Kidney epithelial cell (primary cell): Measurements from ENCODE around the gene DOCK1. TPM values are rescaled to one million over a fixed set of nuclear protein-coding genes. Genes with fewer than 3 reads are reported as not detected.
"Not testable (repeated sequence)": the region's sequence is repeated elsewhere in the genome, so short reads cannot be mapped to it uniquely, and the experiment has no call there.

Experiments used
- DNase-seq: peaks from one replicate; pipeline ENCODE4 v3.0.0-alpha.2; 2010; ENCODE audit warnings: low read depth
- H3K27me3 ChIP-seq: 2 replicates; pipeline ENCODE4 v1.6.0; 2011; ENCODE audit warnings: low read length; ENCODE audit not compliant: control insufficient read depth, insufficient read depth
- H3K36me3 ChIP-seq: 2 replicates; pipeline ENCODE4 v1.5.1; 2011; ENCODE audit warnings: low read length; ENCODE audit not compliant: control insufficient read depth, insufficient read depth
- H3K4me3 ChIP-seq: 2 replicates; pipeline ENCODE4 v1.5.1; 2011; ENCODE audit warnings: low read depth, mild to moderate bottlenecking, control low read depth, low read length
- total RNA-seq: library from RNA; depleted of rRNA; stranded (reverse); fragments of >200 nt; gene quantifications from 2 replicates; pipeline ENCODE4 v1.2.3, GENCODE V29; 2015
- TF ChIP-seq, protein P1 (sequence below): IDR thresholded peaks from 2 replicates; pipeline ENCODE4 v1.5.1; 2011; ENCODE audit warnings: mild to moderate bottlenecking, moderate library complexity, low read length, control low read depth, inconsistent platforms; ENCODE audit not compliant: insufficient read depth, poor library complexity, severe bottlenecking

Gene DOCK1
- total RNA-seq, 1 donor from 2014 or later, result 39.5 TPM

DNA sequence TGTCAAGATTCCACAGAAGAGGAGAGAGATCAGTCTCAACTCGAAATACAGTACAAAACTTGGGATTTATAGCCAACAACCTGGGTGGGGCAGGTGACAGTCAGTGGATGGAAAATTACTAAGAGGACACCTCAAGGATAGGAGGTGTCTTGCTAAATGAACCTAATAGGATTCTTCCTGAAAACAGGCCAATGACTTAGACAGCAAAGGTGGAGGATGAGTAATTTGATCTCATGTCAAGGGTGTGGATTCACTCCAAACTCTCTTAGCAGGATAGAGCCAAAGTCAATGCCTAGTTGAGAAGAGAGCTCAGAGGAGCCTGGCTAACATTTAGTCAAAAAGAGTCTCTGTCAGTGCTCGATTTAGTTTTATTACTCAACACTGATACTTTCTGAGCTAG lies 397.9 kb downstream of the DOCK1 start:
- Histone ChIP-seq H3K36me3 (no peaks in the 10 kb centered on the region), H3K27me3 (no peaks in the 10 kb centered on the region), H3K4me3 (no peak overlapping the region)
- no peak for DNase-seq
- TF ChIP-seq, protein P1, sequence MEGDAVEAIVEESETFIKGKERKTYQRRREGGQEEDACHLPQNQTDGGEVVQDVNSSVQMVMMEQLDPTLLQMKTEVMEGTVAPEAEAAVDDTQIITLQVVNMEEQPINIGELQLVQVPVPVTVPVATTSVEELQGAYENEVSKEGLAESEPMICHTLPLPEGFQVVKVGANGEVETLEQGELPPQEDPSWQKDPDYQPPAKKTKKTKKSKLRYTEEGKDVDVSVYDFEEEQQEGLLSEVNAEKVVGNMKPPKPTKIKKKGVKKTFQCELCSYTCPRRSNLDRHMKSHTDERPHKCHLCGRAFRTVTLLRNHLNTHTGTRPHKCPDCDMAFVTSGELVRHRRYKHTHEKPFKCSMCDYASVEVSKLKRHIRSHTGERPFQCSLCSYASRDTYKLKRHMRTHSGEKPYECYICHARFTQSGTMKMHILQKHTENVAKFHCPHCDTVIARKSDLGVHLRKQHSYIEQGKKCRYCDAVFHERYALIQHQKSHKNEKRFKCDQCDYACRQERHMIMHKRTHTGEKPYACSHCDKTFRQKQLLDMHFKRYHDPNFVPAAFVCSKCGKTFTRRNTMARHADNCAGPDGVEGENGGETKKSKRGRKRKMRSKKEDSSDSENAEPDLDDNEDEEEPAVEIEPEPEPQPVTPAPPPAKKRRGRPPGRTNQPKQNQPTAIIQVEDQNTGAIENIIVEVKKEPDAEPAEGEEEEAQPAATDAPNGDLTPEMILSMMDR, result no peak

DNA sequence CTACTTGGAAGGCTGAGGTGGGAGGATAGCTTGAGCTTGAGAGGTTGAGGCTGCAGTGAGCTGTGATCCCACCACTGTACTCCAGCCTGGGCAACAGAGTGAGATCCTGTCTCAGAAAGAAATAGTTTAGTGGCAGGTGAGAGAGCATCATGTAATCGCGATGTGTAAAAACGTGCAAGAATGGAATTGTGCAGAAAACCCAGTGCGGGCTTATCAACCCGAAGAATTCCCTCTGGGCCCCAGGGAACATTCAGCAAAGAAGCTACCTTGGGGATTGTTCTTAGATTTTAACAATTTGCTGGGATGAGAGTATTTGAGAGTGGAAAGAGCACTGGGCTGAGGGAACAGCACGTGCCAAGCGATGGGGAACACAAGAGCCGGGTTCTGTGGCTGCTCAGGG lies 398.5 kb downstream of the DOCK1 start:
- TF ChIP-seq, protein P1, result no peak
- no peaks in the 10 kb centered on the region for H3K27me3 ChIP-seq
- H3K4me3 ChIP-seq, result no peak overlapping the region
- H3K36me3 ChIP-seq, result no peaks in the 10 kb centered on the region
- DNase-seq, result no peak

DNA sequence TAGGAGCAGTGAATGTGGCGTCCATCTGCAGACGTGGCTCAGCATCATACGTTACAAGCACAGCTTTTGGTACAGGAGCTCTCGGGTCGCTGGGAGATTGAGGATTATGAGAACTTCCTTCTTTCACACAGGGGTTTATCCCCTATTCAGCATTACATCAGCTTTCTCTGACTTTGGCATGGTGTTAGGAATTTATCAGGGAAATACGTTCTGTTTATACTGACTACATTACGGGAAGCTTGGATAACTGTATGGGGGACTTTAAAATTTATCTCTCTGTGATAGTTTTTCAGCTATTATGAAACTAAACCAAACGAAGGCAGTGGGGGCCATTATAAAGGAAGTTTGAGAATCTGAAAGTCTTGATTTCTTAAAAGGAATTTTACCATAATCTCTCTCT lies 401.3 kb downstream of the DOCK1 start:
- Histone ChIP-seq H3K36me3 (no peaks in the 10 kb centered on the region), H3K27me3 (no peaks in the 10 kb centered on the region), H3K4me3 (no peak overlapping the region)
- TF ChIP-seq, protein P1, result no peak
- no peak for DNase-seq

DNA sequence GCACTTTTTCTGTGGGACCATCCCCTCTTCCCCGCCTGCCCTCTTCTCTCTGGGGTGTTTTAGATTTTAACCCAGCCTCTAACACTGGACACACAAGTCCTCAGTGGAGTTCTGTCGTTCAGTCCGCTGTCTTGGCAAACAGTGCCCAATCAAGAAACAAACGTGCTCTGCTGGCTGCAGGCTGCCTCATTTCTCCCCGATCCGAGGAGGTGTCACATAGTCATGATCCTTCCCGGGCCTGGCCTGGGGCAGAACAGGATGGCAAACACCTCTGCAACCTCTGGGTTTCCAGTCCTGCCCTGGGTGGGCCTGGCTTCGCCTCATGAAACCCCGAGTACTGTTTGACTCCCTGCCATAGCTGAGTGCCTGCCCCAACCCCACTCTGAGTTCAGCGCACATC lies 402.1 kb downstream of the DOCK1 start:
- Histone ChIP-seq H3K4me3 (no peak overlapping the region), H3K27me3 (no peaks in the 10 kb centered on the region), H3K36me3 (no peaks in the 10 kb centered on the region)
- DNase-seq, result no peak
- TF ChIP-seq, protein P1, result no peak

DNA sequence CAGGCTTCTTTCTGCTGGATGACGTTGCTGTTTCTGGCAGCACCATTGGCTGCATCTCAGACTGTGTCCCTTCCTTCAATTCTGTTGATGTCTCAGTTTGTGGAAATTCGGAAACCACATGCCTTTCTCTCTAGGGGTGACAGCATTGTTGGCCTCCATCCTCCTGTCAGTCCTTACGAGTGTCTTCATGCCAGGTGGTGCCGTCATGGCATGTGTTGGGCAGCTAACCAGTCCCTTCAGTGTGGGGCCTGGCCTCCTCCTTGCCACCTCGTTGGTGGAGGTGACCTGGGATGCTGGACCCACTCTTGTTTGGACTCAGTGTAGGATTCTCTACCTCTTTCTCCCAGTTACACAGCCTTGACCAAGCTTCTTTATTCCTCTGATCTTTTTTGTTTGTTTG lies 402.8 kb downstream of the DOCK1 start:
- TF ChIP-seq, protein P1, result no peak
- H3K4me3 ChIP-seq, result no peak overlapping the region

DNA sequence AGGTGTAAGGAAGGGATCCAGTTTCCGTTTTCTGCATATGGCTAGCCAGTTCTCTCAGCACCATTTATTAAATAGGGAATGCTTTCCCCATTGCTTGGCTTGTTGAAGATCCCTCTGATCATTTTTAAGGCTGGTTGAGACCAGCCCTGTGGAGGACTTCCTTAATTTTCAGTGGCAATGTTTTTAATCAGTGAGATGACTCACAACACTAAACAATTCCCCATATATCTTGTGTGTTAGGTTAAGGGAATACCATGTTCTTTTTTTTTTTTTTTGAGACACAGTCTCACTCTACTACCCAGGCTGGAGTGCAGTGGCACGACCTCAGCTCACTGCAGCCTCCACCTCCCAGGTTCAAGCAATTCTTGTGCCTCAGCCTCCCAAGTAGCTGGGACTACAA lies 404.4 kb downstream of the DOCK1 start:
- not testable (repeated sequence) for H3K4me3 ChIP-seq, H3K36me3 ChIP-seq, DNase-seq

More for the DNA sequence above, 402.8 kb downstream of the DOCK1 start:
- DNase-seq, result no peak
- Histone ChIP-seq H3K36me3 (no peaks in the 10 kb centered on the region), H3K27me3 (no peaks in the 10 kb centered on the region)

More for the DNA sequence above, 404.4 kb downstream of the DOCK1 start:
- H3K27me3 ChIP-seq, result not testable (repeated sequence)
